NCI-H1417 treated with DMSO at 0.1 percent for 48 hours (cell line): ENCODE data around the gene MAB21L3.
"Not testable (repeated sequence)": the region's sequence is repeated elsewhere in the genome, so short reads cannot be mapped to it uniquely, and the experiment has no call there.

Source experiments
- DNase-seq: peaks from one replicate; lab custom pipeline; 2025; lab: John Stamatoyannopoulos, UW

Gene MAB21L3

GRCh38 chr1:116138277-116138792 lies 27.1 kb downstream of the MAB21L3 start:
- no peak for DNase-seq

GRCh38 chr1:116139592-116140134 lies 28.5 kb downstream of the MAB21L3 start:
- DNase-seq = no peak

GRCh38 chr1:116144151-116144550 lies 33.0 kb downstream of the MAB21L3 start:
- DNase-seq = no peak

- DNase-seq = not testable (repeated sequence)
Observed at GRCh38 chr1:116146447-116147113, 35.4 kb downstream of the MAB21L3 start.

- DNase-seq = no peak
Observed at GRCh38 chr1:116147114-116147510, 35.9 kb downstream of the MAB21L3 start.

GRCh38 chr1:116147972-116148371 lies 36.8 kb downstream of the MAB21L3 start:
- DNase-seq = no peak

- no peak for DNase-seq
Observed at GRCh38 chr1:116148967-116149366, 37.8 kb downstream of the MAB21L3 start.

- no peak for DNase-seq
Observed at GRCh38 chr1:116150368-116150767, 39.2 kb downstream of the MAB21L3 start.

- DNase-seq = peak; percentile 16
Observed at GRCh38 chr1:116151739-116152576, 40.8 kb downstream of the MAB21L3 start.

GRCh38 chr1:116152577-116152943 lies 41.4 kb downstream of the MAB21L3 start:
- DNase-seq = no peak

GRCh38 chr1:116152950-116153691 lies 41.9 kb downstream of the MAB21L3 start:
- no peak for DNase-seq

- DNase-seq = no peak
Observed at GRCh38 chr1:116153692-116154031, 42.5 kb downstream of the MAB21L3 start.

- DNase-seq = no peak
Observed at GRCh38 chr1:116154536-116154935, 43.3 kb downstream of the MAB21L3 start.

GRCh38 chr1:116157096-116157495 lies 45.9 kb downstream of the MAB21L3 start:
- no peak for DNase-seq

GRCh38 chr1:116159177-116159576 lies 48.0 kb downstream of the MAB21L3 start:
- DNase-seq = no peak

GRCh38 chr1:116159611-116160010 lies 48.4 kb downstream of the MAB21L3 start:
- no peak for DNase-seq

- no peak for DNase-seq
Observed at GRCh38 chr1:116161390-116161789, 50.2 kb downstream of the MAB21L3 start.

GRCh38 chr1:116161877-116162390 lies 50.7 kb downstream of the MAB21L3 start:
- no peak for DNase-seq

- DNase-seq = no peak
Observed at GRCh38 chr1:116163533-116163932, 52.3 kb downstream of the MAB21L3 start.

- DNase-seq = no peak
Observed at GRCh38 chr1:116164150-116164549, 53.0 kb downstream of the MAB21L3 start.

GRCh38 chr1:116164604-116165368 lies 53.6 kb downstream of the MAB21L3 start:
- DNase-seq = no peak
